Measurements from ENCODE around the gene GFRA4.

GFRA4 gene

DNA sequence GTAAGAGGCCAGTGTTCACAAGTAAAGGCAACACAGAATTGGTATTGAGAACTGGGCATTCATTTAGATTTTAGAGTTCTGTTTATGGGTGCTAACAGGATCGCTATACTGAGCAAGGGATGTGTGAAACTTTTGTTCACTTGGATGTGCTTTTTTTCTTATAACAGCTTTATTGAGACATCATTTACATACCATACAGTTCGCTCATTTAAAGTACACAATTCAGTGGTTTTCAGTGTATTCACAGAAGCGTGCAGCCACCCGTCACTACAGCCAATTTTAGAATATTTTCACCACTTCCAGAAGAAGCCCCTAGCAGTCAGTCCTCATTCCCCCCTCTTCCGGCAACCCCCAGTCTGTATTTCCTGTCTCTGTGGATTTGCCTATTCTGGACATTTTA lies 48.7 kb downstream of the GFRA4 start:
- DNase-seq, result no peak

DNA sequence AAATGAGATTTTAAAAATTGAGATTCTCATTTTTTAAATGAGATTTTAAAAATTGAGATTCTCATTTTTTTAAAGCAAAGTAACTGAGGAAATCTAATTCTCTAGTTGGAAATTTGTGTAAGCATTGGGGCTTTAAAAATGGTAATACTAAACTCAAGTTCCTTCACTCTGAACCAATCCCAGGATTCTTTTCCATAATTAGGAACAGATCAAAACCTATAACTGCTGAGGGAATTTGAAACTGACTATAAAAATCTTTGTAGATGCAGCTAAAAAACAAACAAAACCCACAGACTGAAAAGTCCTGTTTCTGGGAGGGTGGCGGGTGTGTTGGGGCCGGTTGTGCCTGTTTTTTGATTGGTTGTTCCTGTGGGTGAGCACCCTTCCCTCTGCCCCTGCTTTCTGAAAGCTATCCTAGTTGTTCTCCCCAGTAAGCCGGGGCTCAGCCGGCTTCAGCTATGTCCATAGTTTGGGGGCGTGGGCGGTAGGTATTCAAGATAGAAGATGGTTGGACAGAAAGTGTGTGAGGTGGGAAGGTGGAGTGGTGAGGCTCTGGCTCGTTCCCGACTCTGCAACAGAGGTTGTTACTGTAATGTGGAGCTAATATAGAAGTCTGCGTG lies 49.3 kb downstream of the GFRA4 start:
- no peak for DNase-seq

DNA sequence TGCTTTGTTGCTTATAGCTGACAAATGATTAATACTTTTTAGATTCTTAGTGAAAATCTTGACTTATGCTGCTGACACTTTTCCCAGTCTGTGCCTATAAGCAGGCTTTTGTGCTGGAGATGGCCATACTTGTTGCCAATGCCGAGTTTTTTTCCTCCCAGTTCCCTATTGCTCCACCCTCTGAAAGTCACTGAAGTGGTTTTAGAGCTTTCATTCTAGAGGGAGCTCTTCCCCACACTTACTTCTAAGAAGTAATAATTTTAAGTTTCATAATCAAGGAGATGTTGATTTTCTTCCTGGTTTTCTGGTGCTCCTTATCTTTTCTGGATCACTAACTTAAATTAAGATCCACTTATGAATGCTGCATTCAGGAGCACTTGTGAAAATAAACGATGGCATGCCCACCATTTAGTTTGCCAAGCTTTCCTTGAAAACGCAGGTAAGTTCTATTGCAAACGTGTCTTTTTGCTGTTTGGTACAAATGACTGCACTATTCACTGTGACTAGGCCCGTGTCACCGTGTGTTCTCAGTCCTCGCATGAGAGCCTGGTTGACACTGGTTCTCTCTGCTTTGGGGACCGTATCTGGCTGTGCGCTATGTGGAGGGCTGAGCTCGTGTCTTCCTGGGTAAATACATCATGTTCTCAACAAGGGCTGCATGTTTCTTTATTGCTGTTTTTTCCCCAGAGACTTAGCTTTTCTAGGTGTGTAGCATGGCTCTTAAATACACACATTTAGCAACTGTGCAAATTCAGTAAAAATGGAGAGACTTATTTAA lies 50.2 kb downstream of the GFRA4 start:
- no peak for DNase-seq

GRCh38 chr20:3611901-3612300 lies 51.3 kb downstream of the GFRA4 start:
- DNase-seq, result no peak
